ENCODE data around the gene ZNF132.

GRCh38 chr19:58429745-58430144, 10.2 kb downstream of the ZNF132 start:
- TF ChIP-seq CTCF (IDR thresholded peaks at IDR 0.05) (no peak), POLR2A (IDR thresholded peaks at IDR 0.05) (no peak)

Data from testis (tissue), 2 donors.